Keratinocyte (primary cell): Measurements from ENCODE around the gene NOX3. TPM values are rescaled to one million over a fixed set of nuclear protein-coding genes. Genes with fewer than 3 reads are reported as not detected.

ENCODE experiments used
- DNase-seq: peaks from one replicate; pipeline ENCODE4 v3.0.0-alpha.2; 2011; ENCODE audit warnings: low read depth, missing footprints, low spot score
- FAIRE-seq: peaks from 2 replicates; lab custom pipeline; 2011; peaks lifted over from hg19 to GRCh38; lab: Jason Lieb, UNC
- H2AFZ ChIP-seq: 2 replicates; pipeline ENCODE4 v1.6.0; 2012; ENCODE audit warnings: low read length, control low read depth, inconsistent platforms; ENCODE audit not compliant: control insufficient read depth
- H3K27ac ChIP-seq: 2 replicates; pipeline ENCODE4 v1.5.1; 2011; ENCODE audit warnings: low read length; ENCODE audit not compliant: control insufficient read depth, insufficient read depth
- H3K27me3 ChIP-seq: 3 replicates; pipeline ENCODE4 v1.6.0; 2011; ENCODE audit warnings: low read length; ENCODE audit not compliant: control insufficient read depth, insufficient read depth; ENCODE audit errors: extremely low read depth
- H3K36me3 ChIP-seq, 2 experiments: 2 replicates in 1 of 2; 3 replicates in 1 of 2; pipeline ENCODE4 v1.5.1; 2011; ENCODE audit warnings: low read length in 2 of 2, mild to moderate bottlenecking in 1 of 2; ENCODE audit not compliant: control insufficient read depth in 2 of 2, insufficient read depth in 2 of 2; ENCODE audit errors: extremely low read depth in 1 of 2
- H3K4me1 ChIP-seq: 3 replicates; pipeline ENCODE4 v1.5.1; 2011; ENCODE audit warnings: low read length; ENCODE audit not compliant: control insufficient read depth, insufficient read depth; ENCODE audit errors: extremely low read depth
- H3K4me2 ChIP-seq: 3 replicates; pipeline ENCODE4 v1.6.0; 2011; ENCODE audit warnings: low read depth, low read length; ENCODE audit not compliant: control insufficient read depth, insufficient read depth; ENCODE audit errors: extremely low read depth
- H3K4me3 ChIP-seq, 3 experiments: fragments of 200-600 bp in 1 of 3; sonication (generic) in 1 of 3; 2 replicates in 2 of 3; 3 replicates in 1 of 3; pipeline ENCODE4 v1.5.1; 2011 to 2016; ENCODE audit warnings: low read length in 3 of 3, mild to moderate bottlenecking in 3 of 3, control low read depth in 2 of 3, inconsistent platforms in 1 of 3, low read depth in 1 of 3, mixed read lengths in 1 of 3, mixed run types in 1 of 3, moderate library complexity in 1 of 3; ENCODE audit not compliant: control insufficient read depth in 2 of 3, insufficient read depth in 2 of 3; ENCODE audit errors: extremely low read depth in 1 of 3
- H3K79me2 ChIP-seq: 2 replicates; pipeline ENCODE4 v1.6.0; 2012; ENCODE audit warnings: low read length; ENCODE audit not compliant: control insufficient read depth, insufficient read depth
- H3K9ac ChIP-seq: 3 replicates; pipeline ENCODE4 v1.6.0; 2011; ENCODE audit warnings: low read length; ENCODE audit not compliant: control insufficient read depth, insufficient read depth; ENCODE audit errors: extremely low read depth
- H3K9me1 ChIP-seq: 3 replicates; pipeline ENCODE4 v1.6.0; 2011; ENCODE audit warnings: low read length; ENCODE audit not compliant: control insufficient read depth, insufficient read depth; ENCODE audit errors: extremely low read depth
- H3K9me3 ChIP-seq: 2 replicates; pipeline ENCODE4 v1.5.1; 2012; ENCODE audit warnings: low read depth, low read length; ENCODE audit not compliant: control insufficient read depth
- H4K20me1 ChIP-seq: 3 replicates; pipeline ENCODE4 v1.6.0; 2011; ENCODE audit warnings: low read length; ENCODE audit not compliant: control insufficient read depth, insufficient read depth; ENCODE audit errors: extremely low read depth
- EZH2 ChIP-seq: IDR thresholded peaks from one replicate; pipeline ENCODE4 v1.6.1; 2012; ENCODE audit warnings: inconsistent platforms, mild to moderate bottlenecking, low read length, moderate library complexity
- dilution Hi-C: fragments of 300-500 bp; cut with MboI; formaldehyde crosslinking; loops from one replicate; pipeline ENCODE4 v1.7.0; 2020; ENCODE audit warnings: low sequenced_read_pairs; ENCODE audit not compliant: extremely low pct_ligation_motif_present
- polyA plus RNA-seq, 5 experiments: library from polyadenylated mRNA; depleted of rRNA in 3 of 5; stranded (reverse) in 3 of 5; stranded (forward) in 1 of 5; unstranded in 1 of 5; fragments of >200 nt; gene quantifications; 1 replicate in 1 of 5; 2 replicates in 3 of 5; 3 replicates in 1 of 5; pipeline versions ENCODE4 v1.2.1 to v1.2.3, GENCODE V29; 2011 to 2012; ENCODE audit warnings: missing spikeins in 2 of 5, low read depth in 1 of 5, low replicate concordance in 1 of 5
- TF ChIP-seq, protein P1 (sequence below), 3 experiments: IDR thresholded peaks in 1 of 3; conservative IDR thresholded peaks in 1 of 3; optimal IDR thresholded peaks in 1 of 3; 2 replicates in 2 of 3; 3 replicates in 1 of 3; pipeline versions ENCODE3 to v1.5.1; 2011; ENCODE audit warnings: low read length in 3 of 3, mild to moderate bottlenecking in 3 of 3, moderate library complexity in 2 of 3, control low read depth in 1 of 3, inconsistent platforms in 1 of 3; ENCODE audit not compliant: insufficient read depth in 2 of 3; ENCODE audit errors: extremely low read depth in 1 of 3

The NOX3 gene
- polyA plus RNA-seq, 1 donor (not counting 4 experiments of a cell fraction or from before 2014, with no cell fraction given), result not detected

DNA sequence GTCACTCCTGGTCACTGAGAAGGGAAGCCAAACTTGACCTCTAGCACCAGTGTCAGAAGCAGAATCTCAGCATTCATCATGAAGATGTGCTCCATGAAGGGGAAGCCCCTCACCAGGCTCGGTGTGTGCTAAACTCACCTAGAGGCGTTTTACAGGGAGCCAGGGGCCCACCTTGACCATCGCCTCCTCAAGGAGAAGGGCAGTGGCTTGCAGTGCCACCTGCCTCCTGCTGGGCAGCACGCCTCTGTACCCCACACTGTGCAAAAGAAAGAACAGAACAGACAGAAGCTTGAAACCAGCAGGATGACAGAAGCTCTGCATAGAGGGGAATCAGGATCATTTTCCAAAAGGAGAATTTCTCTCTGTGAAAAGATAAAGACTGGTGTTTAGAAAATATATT, 39.7 kb downstream of the NOX3 start:
- Histone ChIP-seq H3K9me3 (no peaks in the 10 kb centered on the region), H3K4me1 (peaks cover 9% of the 10 kb centered on the region), H3K27ac (no peak overlapping the region), H3K36me3 (no peaks in the 10 kb centered on the region), H3K27me3 (no peaks in the 10 kb centered on the region), H3K9me1 (no peaks in the 10 kb centered on the region), H3K79me2 (no peaks in the 10 kb centered on the region), H2AFZ (no peak overlapping the region), H4K20me1 (no peaks in the 10 kb centered on the region), H3K4me3 (no peak overlapping the region), H3K9ac (no peak overlapping the region), H3K4me2 (no peak overlapping the region)
- TF ChIP-seq EZH2, result no peak
- TF ChIP-seq, protein P1, sequence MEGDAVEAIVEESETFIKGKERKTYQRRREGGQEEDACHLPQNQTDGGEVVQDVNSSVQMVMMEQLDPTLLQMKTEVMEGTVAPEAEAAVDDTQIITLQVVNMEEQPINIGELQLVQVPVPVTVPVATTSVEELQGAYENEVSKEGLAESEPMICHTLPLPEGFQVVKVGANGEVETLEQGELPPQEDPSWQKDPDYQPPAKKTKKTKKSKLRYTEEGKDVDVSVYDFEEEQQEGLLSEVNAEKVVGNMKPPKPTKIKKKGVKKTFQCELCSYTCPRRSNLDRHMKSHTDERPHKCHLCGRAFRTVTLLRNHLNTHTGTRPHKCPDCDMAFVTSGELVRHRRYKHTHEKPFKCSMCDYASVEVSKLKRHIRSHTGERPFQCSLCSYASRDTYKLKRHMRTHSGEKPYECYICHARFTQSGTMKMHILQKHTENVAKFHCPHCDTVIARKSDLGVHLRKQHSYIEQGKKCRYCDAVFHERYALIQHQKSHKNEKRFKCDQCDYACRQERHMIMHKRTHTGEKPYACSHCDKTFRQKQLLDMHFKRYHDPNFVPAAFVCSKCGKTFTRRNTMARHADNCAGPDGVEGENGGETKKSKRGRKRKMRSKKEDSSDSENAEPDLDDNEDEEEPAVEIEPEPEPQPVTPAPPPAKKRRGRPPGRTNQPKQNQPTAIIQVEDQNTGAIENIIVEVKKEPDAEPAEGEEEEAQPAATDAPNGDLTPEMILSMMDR (optimal IDR thresholded peaks at IDR 0.05 in 1 of 3, IDR thresholded peaks at IDR 0.05 in 1 of 3, conservative IDR thresholded peaks at IDR 0.05 in 1 of 3; ENCODE audit: extremely low read depth in 1 of 3, insufficient read depth in 2 of 3, low read length in 3 of 3), result no peak
- DNase-seq (no peak), FAIRE-seq (no peak)
- dilution Hi-C loops, result no loop called here

DNA sequence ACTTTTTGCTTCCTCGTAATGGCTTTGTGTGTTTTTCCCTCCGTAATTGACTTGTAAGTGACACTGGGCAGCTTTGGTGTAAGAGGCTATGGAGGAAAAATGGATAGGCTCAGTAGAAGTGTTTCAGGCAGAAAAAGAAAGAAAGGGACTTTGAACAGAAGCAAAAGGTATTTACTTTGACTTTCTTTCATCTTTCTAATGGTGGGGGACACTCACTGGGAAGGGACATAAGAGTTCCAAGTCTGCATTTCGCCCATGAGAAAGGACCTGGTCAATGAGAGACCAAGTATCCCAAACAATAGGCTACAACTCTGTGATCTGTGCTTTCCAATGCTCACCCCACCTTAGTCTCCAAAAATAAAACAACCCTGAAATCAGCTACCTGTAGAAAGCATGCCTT, 41.6 kb downstream of the NOX3 start:
- Histone ChIP-seq H3K9me3 (no peaks in the 10 kb centered on the region), H4K20me1 (no peaks in the 10 kb centered on the region), H3K9me1 (no peaks in the 10 kb centered on the region), H3K4me1 (peaks cover 9% of the 10 kb centered on the region), H3K4me3 (no peak overlapping the region), H3K27me3 (no peaks in the 10 kb centered on the region), H2AFZ (no peak overlapping the region), H3K4me2 (no peak overlapping the region), H3K9ac (no peak overlapping the region), H3K27ac (no peak overlapping the region), H3K36me3 (no peaks in the 10 kb centered on the region), H3K79me2 (no peaks in the 10 kb centered on the region)
- FAIRE-seq, result no peak
- dilution Hi-C loops, result no loop called here
- no peak for TF ChIP-seq EZH2
- TF ChIP-seq, protein P1 (optimal IDR thresholded peaks at IDR 0.05 in 1 of 3, IDR thresholded peaks at IDR 0.05 in 1 of 3, conservative IDR thresholded peaks at IDR 0.05 in 1 of 3; ENCODE audit: extremely low read depth in 1 of 3, insufficient read depth in 2 of 3, low read length in 3 of 3), result no peak
- no peak for DNase-seq
